Left lung (tissue), 10 donors: Measurements from ENCODE around the gene RETN. TPM values are rescaled to one million over a fixed set of nuclear protein-coding genes. Genes with fewer than 3 reads are reported as not detected.

Experiments
- ATAC-seq: fragments of 200-7000 bp; cut with Tn5 transposase; one replicate; pipeline ENCODE4 v1.9.1; 2020; ENCODE audit warnings: moderate library complexity
- DNase-seq, 4 donors: peaks; one replicate each; pipeline ENCODE4 v3.0.0-alpha.2; 2013 to 2020
- H3K27ac ChIP-seq, 2 donors: fragments of 200-600 bp; sonication (generic) in 1 of 2; one replicate each; pipeline versions ENCODE4 v1.5.0 to v1.8.0; 2020 to 2021
- H3K27me3 ChIP-seq, 2 donors: fragments of 200-600 bp; sonication (generic) in 1 of 2; one replicate each; pipeline versions ENCODE4 v1.5.0 to v1.8.0; 2020 to 2021
- H3K36me3 ChIP-seq, 2 donors: fragments of 200-600 bp; sonication (generic) in 1 of 2; one replicate each; pipeline versions ENCODE4 v1.5.0 to v1.8.0; 2020 to 2021
- H3K4me1 ChIP-seq, 2 donors: fragments of 200-600 bp; one replicate each; pipeline ENCODE4 v1.8.0; 2021
- H3K4me3 ChIP-seq, 2 donors: fragments of 200-600 bp; sonication (generic) in 1 of 2; one replicate each; pipeline versions ENCODE4 v1.5.0 to v1.8.0; 2020 to 2021; ENCODE audit warnings: mild to moderate bottlenecking in 1 of 2
- H3K9me3 ChIP-seq, 2 donors: fragments of 200-600 bp; sonication (generic) in 1 of 2; one replicate each; pipeline versions ENCODE4 v1.5.0 to v1.8.0; 2020 to 2021
- intact Hi-C, 2 donors: fragments of 100-400 bp; cut with DNase I; formaldehyde crosslinking; loops; one replicate each; pipeline versions ENCODE4 v1.11.2 to v1.14.2; 2022
- polyA plus RNA-seq, 6 donors: library from polyadenylated mRNA; unstranded; fragments of 120-200 nt; gene quantifications; one replicate each; pipeline ENCODE4 v1.2.1, GENCODE V29; 2013; ENCODE audit not compliant: insufficient read length in 6 of 6
- total RNA-seq, 2 donors: library from RNA; stranded (reverse); fragmentation: NEBNext Ultra II Directional; extraction: Animal tissue kit (Norgen Biotek cat#: 25700); gene quantifications; one replicate each; pipeline ENCODE4 v1.2.1, GENCODE V29; 2021
- TF ChIP-seq, protein P1 (sequence below), 2 donors: fragments of 200-600 bp; sonication (generic) in 1 of 2; IDR thresholded peaks; one replicate each; pipeline versions ENCODE4 v1.5.0 to v1.8.0; 2021; ENCODE audit warnings: antibody characterized with exemption in 2 of 2
- donor health status: DM: no; HTN: yes; CAD: no.
- donor health status: DM: no; HTN: no; CAD: no.

RETN gene
- total and polyA plus RNA-seq, 8 donors, result 1.2 to 22.4 (median 2.3) TPM

DNA sequence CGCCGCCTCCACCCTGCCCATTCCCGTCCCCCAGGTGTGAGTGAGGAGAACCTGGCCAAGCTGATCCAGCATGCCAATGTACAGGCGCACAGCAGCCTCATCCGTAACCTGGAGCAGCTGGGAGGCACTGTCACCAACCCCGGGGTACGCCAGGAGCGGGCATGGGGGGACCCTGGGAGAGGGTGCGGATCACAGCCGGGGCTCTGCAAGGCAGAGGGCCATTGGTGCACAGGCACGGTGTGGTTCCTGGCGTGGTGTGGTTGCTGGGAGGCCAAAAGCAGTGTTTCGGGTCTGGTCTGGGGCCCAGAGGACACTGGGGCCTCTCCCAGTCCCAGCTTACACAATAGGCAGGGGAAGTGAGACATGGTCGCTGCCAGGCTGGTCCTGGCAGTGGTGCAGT, 23.7 kb upstream of the RETN start:
- peak overlapping the region in 1 of 2 donors; percentile 83 for H3K27ac ChIP-seq
- peaks cover 0 to 36% of the 10 kb centered on the region in 2 donors for H3K4me1 ChIP-seq
- peak overlapping the region in 1 of 2 donors; percentile 41 for H3K4me3 ChIP-seq
- DNase-seq (peak in 1 of 4 donors; percentile 80), ATAC-seq (peak; percentile 22)
- H3K9me3 ChIP-seq, result no peaks in the 10 kb centered on the region
- peaks cover 0 to 6% of the 10 kb centered on the region in 2 donors for H3K27me3 ChIP-seq
- intact Hi-C loops, result no loop called here
- peaks cover 0 to 64% of the 10 kb centered on the region in 2 donors for H3K36me3 ChIP-seq
- TF ChIP-seq, protein P1, sequence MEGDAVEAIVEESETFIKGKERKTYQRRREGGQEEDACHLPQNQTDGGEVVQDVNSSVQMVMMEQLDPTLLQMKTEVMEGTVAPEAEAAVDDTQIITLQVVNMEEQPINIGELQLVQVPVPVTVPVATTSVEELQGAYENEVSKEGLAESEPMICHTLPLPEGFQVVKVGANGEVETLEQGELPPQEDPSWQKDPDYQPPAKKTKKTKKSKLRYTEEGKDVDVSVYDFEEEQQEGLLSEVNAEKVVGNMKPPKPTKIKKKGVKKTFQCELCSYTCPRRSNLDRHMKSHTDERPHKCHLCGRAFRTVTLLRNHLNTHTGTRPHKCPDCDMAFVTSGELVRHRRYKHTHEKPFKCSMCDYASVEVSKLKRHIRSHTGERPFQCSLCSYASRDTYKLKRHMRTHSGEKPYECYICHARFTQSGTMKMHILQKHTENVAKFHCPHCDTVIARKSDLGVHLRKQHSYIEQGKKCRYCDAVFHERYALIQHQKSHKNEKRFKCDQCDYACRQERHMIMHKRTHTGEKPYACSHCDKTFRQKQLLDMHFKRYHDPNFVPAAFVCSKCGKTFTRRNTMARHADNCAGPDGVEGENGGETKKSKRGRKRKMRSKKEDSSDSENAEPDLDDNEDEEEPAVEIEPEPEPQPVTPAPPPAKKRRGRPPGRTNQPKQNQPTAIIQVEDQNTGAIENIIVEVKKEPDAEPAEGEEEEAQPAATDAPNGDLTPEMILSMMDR (IDR thresholded peaks at IDR 0.05), result no peak

DNA sequence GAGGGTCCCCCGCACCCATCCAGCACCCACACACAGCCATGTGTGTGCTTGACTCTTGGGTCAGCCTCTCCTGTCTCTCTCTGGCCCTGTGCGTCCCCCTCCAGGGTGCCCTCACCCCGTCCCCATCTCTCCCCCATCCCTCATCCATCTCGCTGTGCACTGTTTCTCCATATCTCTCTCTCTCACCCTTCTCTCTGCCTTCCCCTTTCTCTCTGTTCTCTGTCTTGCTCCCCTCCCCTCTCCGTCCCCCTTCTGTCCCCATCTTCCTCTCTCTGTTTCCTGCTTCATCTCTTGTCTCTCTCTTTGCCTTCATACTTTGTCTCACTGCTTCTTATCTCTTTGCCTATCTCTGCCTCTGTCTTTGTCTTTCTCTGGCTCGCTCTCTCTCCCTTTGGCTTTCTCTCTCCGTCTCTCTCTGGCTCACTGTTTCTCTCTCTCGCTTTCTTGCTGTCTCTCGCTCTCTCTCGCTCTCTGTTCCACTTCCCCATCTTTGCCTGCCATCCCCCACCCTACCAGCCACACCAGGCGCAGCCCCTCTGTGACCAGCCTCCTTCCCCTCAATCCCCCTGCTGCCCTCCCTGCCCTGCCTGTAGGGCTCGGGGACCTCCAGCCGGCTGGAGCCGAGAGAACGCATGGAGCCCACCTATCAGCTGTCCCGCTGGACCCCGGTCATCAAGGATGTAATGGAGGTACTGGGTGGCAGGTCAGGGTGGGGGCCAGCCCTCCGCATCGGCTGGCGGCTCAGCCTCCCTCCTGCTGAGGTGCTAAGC, 23.0 kb upstream of the RETN start:
- TF ChIP-seq, protein P1 (IDR thresholded peaks at IDR 0.05), result no peak
- no peak for ATAC-seq
- Histone ChIP-seq H3K9me3 (no peaks in the 10 kb centered on the region), H3K27me3 (peaks cover 0 to 6% of the 10 kb centered on the region in 2 donors), H3K36me3 (peaks cover 0 to 57% of the 10 kb centered on the region in 2 donors), H3K4me3 (peak overlapping the region in 1 of 2 donors; percentile 41), H3K4me1 (peaks cover 0 to 36% of the 10 kb centered on the region in 2 donors), H3K27ac (peak overlapping the region in 1 of 2 donors; percentile 83)
- intact Hi-C loops, result no loop called here
- DNase-seq, result peak in 1 of 4 donors; percentile 70

DNA sequence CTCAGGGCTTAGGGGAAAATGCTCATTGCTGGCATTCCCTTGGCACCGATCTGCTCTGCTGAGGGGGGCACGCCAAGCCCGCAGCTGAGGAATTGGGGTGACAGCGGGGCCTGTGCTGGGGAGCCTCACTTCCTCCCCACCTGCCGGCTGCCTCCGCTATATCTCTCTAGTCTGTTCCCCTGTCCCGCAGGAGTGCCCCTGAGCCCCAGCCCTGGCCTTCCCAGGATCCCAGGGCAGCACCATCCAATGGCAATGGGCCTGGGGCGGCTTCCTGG, 22.5 kb upstream of the RETN start:
- H3K27me3 ChIP-seq, result peaks cover 0 to 6% of the 10 kb centered on the region in 2 donors
- intact Hi-C loops, result no loop called here
- TF ChIP-seq, protein P1 (IDR thresholded peaks at IDR 0.05), result no peak
- H3K4me1 ChIP-seq, result peaks cover 0 to 37% of the 10 kb centered on the region in 2 donors
- DNase-seq, result peak in 1 of 4 donors; percentile 77
- peaks cover 0 to 55% of the 10 kb centered on the region in 2 donors for H3K36me3 ChIP-seq
- H3K9me3 ChIP-seq, result no peaks in the 10 kb centered on the region
- no peak for ATAC-seq
- peak overlapping the region in 1 of 2 donors; percentile 41 for H3K4me3 ChIP-seq
- peak overlapping the region in 1 of 2 donors; percentile 83 for H3K27ac ChIP-seq

DNA sequence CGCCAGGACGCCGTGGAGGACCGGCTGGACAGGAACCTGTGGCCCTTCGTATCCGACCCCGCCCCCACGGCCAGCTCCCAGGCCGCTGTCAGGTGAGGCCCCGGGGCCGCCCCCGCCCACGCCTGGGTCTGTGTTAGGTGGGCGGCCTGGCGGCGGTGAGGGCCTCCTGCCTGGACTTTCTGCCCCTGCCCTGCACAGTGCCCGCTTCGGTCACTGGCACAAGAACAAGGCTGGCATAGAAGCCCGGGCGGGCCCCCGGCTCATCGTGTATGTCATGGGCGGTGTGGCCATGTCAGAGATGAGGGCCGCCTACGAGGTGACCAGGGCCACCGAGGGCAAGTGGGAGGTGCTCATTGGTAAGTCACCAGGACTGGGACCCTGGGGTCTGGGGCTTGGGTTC, 21.7 kb upstream of the RETN start:
- peak overlapping the region in 1 of 2 donors; percentile 41 for H3K4me3 ChIP-seq
- H3K27me3 ChIP-seq, result peaks cover 0 to 6% of the 10 kb centered on the region in 2 donors
- ATAC-seq (no peak), DNase-seq (peak in 1 of 4 donors; percentile 76)
- intact Hi-C loops, result no loop called here
- TF ChIP-seq, protein P1 (IDR thresholded peaks at IDR 0.05), result no peak
- peaks cover 0 to 45% of the 10 kb centered on the region in 2 donors for H3K4me1 ChIP-seq
- H3K36me3 ChIP-seq, result peaks cover 0 to 47% of the 10 kb centered on the region in 2 donors
- H3K27ac ChIP-seq, result peak overlapping the region in 1 of 2 donors; percentile 83
- no peaks in the 10 kb centered on the region for H3K9me3 ChIP-seq

DNA sequence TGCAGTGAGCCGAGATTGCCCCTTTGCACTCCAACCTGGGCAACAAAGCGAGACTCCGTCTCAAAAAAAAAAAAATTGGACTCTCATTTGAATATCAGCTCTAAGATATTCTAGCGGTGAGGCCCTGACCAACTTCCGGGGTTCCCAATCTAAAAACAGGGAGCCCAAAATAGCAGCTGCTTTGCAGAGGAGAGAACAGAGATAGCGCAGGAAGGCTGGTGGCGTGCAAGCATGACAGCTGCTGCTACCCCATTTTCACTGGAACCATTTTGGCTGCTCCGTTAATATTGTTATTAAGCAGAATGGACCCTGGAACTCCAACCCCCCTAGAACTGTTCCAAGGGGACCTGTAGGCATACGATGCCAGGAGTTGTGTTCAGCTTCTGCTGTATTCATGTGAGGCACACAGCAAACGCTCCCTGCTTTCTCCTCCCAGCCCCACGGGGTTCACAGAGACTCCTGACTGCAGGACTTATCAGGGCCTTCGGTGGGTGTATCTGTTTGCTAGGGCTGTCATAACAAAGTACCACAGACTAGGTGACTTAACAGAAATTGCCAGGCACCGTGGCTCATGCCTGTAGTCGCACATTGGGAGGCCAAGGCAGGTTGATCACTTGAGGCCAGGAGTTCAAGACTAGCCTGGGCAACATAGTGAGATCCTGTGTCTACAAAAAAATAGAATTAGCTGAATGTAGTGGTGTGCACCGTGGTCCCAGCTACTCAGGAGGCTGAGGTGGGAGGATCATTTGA, 20.4 kb upstream of the RETN start:
- peaks cover 0 to 6% of the 10 kb centered on the region in 2 donors for H3K27me3 ChIP-seq
- no peak for ATAC-seq
- TF ChIP-seq, protein P1 (IDR thresholded peaks at IDR 0.05), result no peak

More for the DNA sequence above, 20.4 kb upstream of the RETN start:
- Histone ChIP-seq H3K36me3 (peaks cover 0 to 39% of the 10 kb centered on the region in 2 donors), H3K4me3 (no peak overlapping the region), H3K27ac (no peak overlapping the region), H3K4me1 (peaks cover 4 to 58% of the 10 kb centered on the region in 2 donors), H3K9me3 (no peaks in the 10 kb centered on the region)
- intact Hi-C loops, result no loop called here
- no peak for DNase-seq
